ENCODE measurements around the gene FBXL13. TPM values are rescaled to one million over a fixed set of nuclear protein-coding genes. Genes with fewer than 3 reads are reported as not detected.
A peak's percentile ranks its signal among the peaks of the same experiment; 100 is the strongest.

Gene FBXL13
- total RNA-seq = 1 to 10 TPM; 1.6 to 1.7 TPM

GRCh38 chr7:103074519-103075336 is at the start of gene FBXL13, which contains the start of gene ARMC10:
FBXL13 (minus strand) TSS chr7:103074796.
ARMC10 (plus strand) TSS chr7:103075140; CDS start chr7:103075273, 133 bp downstream.
- peak within 1 kb of the TSS; percentile 74 to 75 for H3K4me3 ChIP-seq
- TF ChIP-seq, protein P1, sequence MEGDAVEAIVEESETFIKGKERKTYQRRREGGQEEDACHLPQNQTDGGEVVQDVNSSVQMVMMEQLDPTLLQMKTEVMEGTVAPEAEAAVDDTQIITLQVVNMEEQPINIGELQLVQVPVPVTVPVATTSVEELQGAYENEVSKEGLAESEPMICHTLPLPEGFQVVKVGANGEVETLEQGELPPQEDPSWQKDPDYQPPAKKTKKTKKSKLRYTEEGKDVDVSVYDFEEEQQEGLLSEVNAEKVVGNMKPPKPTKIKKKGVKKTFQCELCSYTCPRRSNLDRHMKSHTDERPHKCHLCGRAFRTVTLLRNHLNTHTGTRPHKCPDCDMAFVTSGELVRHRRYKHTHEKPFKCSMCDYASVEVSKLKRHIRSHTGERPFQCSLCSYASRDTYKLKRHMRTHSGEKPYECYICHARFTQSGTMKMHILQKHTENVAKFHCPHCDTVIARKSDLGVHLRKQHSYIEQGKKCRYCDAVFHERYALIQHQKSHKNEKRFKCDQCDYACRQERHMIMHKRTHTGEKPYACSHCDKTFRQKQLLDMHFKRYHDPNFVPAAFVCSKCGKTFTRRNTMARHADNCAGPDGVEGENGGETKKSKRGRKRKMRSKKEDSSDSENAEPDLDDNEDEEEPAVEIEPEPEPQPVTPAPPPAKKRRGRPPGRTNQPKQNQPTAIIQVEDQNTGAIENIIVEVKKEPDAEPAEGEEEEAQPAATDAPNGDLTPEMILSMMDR (IDR thresholded peaks at IDR 0.05) = peak; percentile 12 to 47
- no peaks in the 10 kb centered on the region for H3K9me3 ChIP-seq

GRCh38 chr7:103123529-103123928 is 48.9 kb upstream of the FBXL13 start:
- no peak overlapping the region for H3K4me3 ChIP-seq
- no peaks in the 10 kb centered on the region for H3K9me3 ChIP-seq
- peaks cover 29% of the 10 kb centered on the region for H3K36me3 ChIP-seq
- no peak overlapping the region for H3K27ac ChIP-seq
- no peaks in the 10 kb centered on the region for H3K27me3 ChIP-seq
- TF ChIP-seq, protein P1 (IDR thresholded peaks at IDR 0.05) = no peak
- DNase-seq (ENCODE audit: low spot score) = no peak
- no peaks in the 10 kb centered on the region for H3K4me1 ChIP-seq

More at GRCh38 chr7:103074519-103075336, at the start of gene FBXL13, which contains the start of gene ARMC10:
- DNase-seq (ENCODE audit: low spot score) = peak; percentile 89
- no peaks in the 10 kb centered on the region for H3K27me3 ChIP-seq
- peak within 1 kb of the TSS; percentile 86 to 89 for H3K27ac ChIP-seq
- H3K36me3 ChIP-seq = no peaks in the 10 kb centered on the region
- H3K4me1 ChIP-seq = peaks cover 0 to 18% of the 10 kb centered on the region in 2 donors

DNA sequence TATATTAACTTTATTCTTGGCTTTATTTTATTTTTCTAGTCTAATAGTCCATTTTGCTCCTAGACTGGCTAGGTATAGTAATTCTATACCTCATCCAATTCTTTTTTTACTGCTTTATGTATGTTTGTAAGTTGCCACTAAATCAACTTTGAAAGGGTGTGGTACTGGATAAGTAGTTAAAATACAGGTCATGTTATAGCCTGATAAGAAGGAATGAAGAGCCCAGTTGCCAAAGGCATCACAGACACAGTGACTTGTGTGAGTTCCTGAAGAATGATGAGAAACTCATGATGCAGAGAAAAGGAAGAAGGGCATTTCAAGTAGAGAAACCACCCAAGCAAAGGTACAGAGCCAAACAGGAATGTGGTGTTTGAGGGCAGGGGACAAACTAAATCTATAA is 47.0 kb upstream of the FBXL13 start:
- H3K4me1 ChIP-seq = no peaks in the 10 kb centered on the region
- no peak for DNase-seq (ENCODE audit: low spot score)
- H3K9me3 ChIP-seq = no peaks in the 10 kb centered on the region
- no peak overlapping the region for H3K4me3 ChIP-seq
- peaks cover 16% of the 10 kb centered on the region for H3K36me3 ChIP-seq
- H3K27me3 ChIP-seq = no peaks in the 10 kb centered on the region
- H3K27ac ChIP-seq = no peak overlapping the region
- TF ChIP-seq, protein P1 (IDR thresholded peaks at IDR 0.05) = no peak

DNA sequence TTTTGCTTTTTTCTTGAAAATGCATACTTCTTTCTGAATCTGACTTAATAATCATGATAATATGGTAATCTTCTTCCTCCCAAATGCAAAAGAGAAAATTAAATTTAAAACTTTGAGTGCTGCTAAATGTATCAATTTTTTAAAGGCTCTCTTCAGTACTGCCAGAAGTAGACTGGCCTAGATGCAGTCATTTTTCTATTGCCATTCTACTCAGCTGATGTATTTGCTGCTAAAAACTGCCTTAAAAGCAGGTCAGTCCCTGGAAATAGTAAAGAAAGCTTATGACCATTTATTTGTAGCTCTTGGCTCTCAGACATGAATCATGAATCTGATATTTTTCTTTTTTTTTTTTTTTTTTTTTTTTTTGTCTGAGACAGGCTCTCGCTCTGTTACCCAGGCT is 45.8 kb upstream of the FBXL13 start:
- H3K36me3 ChIP-seq = peaks cover 13% of the 10 kb centered on the region

GRCh38 chr7:103119791-103120291 is 45.2 kb upstream of the FBXL13 start:
- H3K36me3 ChIP-seq = peaks cover 13% of the 10 kb centered on the region
- no peaks in the 10 kb centered on the region for H3K9me3 ChIP-seq
- TF ChIP-seq, protein P1 (IDR thresholded peaks at IDR 0.05) = no peak
- no peak for DNase-seq (ENCODE audit: low spot score)
- H3K4me3 ChIP-seq = no peak overlapping the region
- no peaks in the 10 kb centered on the region for H3K27me3 ChIP-seq
- no peak overlapping the region for H3K27ac ChIP-seq
- no peaks in the 10 kb centered on the region for H3K4me1 ChIP-seq

More for the DNA sequence above, 45.8 kb upstream of the FBXL13 start:
- H3K4me3 ChIP-seq = no peak overlapping the region
- DNase-seq (ENCODE audit: low spot score) = no peak
- H3K4me1 ChIP-seq = no peaks in the 10 kb centered on the region
- H3K9me3 ChIP-seq = no peaks in the 10 kb centered on the region
- TF ChIP-seq, protein P1 (IDR thresholded peaks at IDR 0.05) = no peak
- H3K27ac ChIP-seq = no peak overlapping the region
- no peaks in the 10 kb centered on the region for H3K27me3 ChIP-seq

Measured in right atrium auricular region (tissue), 2 donors.